AML-193 (cell line): Measurements from ENCODE around the gene WDR86.

ENCODE experiments used
- DNase-seq, 2 experiments: peaks; one replicate each; lab custom pipeline; 2025; lab: John Stamatoyannopoulos, UW

Gene WDR86

GRCh38 chr7:151348970-151349369, 60.9 kb downstream of the WDR86 start:
- no peak for DNase-seq

- DNase-seq = no peak
Measured at GRCh38 chr7:151347200-151347599, 62.6 kb downstream of the WDR86 start.

- DNase-seq = no peak
Measured at GRCh38 chr7:151346470-151346769, 63.4 kb downstream of the WDR86 start.

- no peak for DNase-seq
Measured at GRCh38 chr7:151345576-151346469, 64.0 kb downstream of the WDR86 start.

- DNase-seq = no peak
Measured at GRCh38 chr7:151343516-151343915, 66.3 kb downstream of the WDR86 start.

- no peak for DNase-seq
Measured at GRCh38 chr7:151342811-151343210, 67.0 kb downstream of the WDR86 start.

- DNase-seq = no peak
Measured at GRCh38 chr7:151342102-151342646, 67.7 kb downstream of the WDR86 start.

GRCh38 chr7:151341357-151342101, 68.3 kb downstream of the WDR86 start, which contains the start of gene NUB1:
NUB1 (plus strand) TSS chr7:151341812; CDS start chr7:151345350, 3,538 bp downstream.
- DNase-seq = peak; percentile 67 to 70

GRCh38 chr7:151340794-151341356, 69.0 kb downstream of the WDR86 start:
- DNase-seq = no peak

- peak; percentile 69 to 70 for DNase-seq
Measured at GRCh38 chr7:151339651-151340382, 70.0 kb downstream of the WDR86 start.

- DNase-seq = no peak
Measured at GRCh38 chr7:151338809-151339208, 71.0 kb downstream of the WDR86 start.

- DNase-seq = no peak
Measured at GRCh38 chr7:151337346-151337745, 72.5 kb downstream of the WDR86 start.

GRCh38 chr7:151336027-151336708, 73.7 kb downstream of the WDR86 start:
- no peak for DNase-seq

GRCh38 chr7:151334628-151335027, 75.2 kb downstream of the WDR86 start:
- no peak for DNase-seq
